GM06990 (cell line): ENCODE results near the gene OR52K1.

Source experiments
- DNase-seq: peaks from one replicate; pipeline ENCODE4 v3.0.0-alpha.2; 2011; ENCODE audit not compliant: insufficient read length; ENCODE audit errors: extremely low read depth
- H3K27me3 ChIP-seq: replicated peaks from 2 replicates; pipeline ENCODE4 v1.6.0; 2011; ENCODE audit warnings: low read length; ENCODE audit not compliant: control insufficient read depth, insufficient read depth
- H3K36me3 ChIP-seq: 2 replicates; pipeline ENCODE4 v1.5.1; 2011; ENCODE audit warnings: low read length; ENCODE audit not compliant: control insufficient read depth, insufficient read depth
- H3K4me3 ChIP-seq: replicated peaks from 2 replicates; pipeline ENCODE4 v1.5.1; 2011; ENCODE audit warnings: low read depth, mild to moderate bottlenecking, control low read depth, low read length
- TF ChIP-seq, protein P1 (sequence below): IDR thresholded peaks from 2 replicates; pipeline ENCODE4 v1.5.1; 2011; ENCODE audit warnings: low read length, control low read depth, mild to moderate bottlenecking, inconsistent platforms; ENCODE audit not compliant: insufficient read depth, poor library complexity, severe bottlenecking

Gene OR52K1

DNA sequence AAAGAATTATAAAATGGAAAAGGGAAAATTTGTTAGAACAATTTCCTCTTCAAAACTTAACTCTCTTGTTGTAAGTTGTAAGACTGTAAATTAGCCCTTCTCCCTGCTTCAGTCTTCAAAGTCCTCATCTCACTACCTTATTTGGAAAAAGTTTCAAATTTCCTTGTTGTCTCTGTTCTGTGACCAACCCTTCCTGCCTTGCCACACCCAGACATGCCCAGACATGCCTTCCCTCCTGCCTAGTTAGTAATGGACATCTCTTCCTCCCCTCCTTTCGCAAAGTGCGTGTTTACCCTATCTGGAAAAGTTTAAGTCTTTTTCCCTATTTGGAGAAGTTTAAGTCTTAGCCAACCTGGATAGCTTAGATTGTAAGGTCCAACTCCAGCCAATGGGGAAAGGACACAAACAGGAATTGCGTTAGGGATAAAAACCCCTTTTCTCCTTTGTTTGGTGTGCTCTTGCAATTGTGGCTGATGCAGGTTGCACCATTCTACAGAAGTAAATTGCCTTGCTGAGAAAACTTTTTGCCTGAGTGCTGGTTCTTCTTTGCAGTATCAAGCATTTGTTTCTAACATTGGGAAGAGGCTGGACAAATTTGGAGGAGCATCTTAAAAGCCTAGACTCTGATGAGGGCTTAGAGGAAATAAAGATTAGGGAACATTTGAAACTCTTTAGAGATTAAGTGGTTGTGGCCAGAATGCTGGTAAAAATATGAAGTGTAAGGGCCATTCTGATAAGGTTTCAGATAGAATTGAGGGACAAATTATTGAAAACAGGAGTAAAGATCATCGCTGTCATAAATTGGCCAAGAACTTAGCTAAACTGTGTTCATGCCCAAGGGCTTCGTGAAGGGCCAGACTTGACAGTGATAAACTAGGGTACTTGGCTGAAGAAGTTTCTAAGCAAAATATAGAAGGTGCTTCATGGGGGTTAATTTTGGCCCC lies 18.0 kb upstream of the OR52K1 start:
- DNase-seq, result no peak
- Histone ChIP-seq H3K27me3 (no peaks in the 10 kb centered on the region), H3K36me3 (no peaks in the 10 kb centered on the region), H3K4me3 (no peak overlapping the region)
- TF ChIP-seq, protein P1, sequence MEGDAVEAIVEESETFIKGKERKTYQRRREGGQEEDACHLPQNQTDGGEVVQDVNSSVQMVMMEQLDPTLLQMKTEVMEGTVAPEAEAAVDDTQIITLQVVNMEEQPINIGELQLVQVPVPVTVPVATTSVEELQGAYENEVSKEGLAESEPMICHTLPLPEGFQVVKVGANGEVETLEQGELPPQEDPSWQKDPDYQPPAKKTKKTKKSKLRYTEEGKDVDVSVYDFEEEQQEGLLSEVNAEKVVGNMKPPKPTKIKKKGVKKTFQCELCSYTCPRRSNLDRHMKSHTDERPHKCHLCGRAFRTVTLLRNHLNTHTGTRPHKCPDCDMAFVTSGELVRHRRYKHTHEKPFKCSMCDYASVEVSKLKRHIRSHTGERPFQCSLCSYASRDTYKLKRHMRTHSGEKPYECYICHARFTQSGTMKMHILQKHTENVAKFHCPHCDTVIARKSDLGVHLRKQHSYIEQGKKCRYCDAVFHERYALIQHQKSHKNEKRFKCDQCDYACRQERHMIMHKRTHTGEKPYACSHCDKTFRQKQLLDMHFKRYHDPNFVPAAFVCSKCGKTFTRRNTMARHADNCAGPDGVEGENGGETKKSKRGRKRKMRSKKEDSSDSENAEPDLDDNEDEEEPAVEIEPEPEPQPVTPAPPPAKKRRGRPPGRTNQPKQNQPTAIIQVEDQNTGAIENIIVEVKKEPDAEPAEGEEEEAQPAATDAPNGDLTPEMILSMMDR, result no peak

DNA sequence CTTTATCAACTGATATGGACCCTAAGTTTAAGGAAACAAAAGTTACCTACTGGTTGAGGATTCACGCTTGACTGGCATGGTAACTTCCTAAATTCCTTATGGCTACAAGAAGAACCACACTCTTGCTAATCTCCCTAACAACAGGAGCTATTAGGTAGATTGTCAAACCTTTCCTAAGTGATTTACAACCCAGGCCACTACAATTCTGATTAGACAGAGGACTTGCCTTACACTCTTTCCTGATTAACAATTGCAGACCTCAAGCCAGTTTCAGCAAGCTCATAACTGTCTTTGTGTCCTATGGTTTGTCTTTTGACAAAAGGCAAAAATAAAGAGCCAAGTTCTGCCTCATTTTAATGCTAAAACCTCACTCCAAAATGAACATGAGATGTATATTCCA lies 17.0 kb upstream of the OR52K1 start:
- no peaks in the 10 kb centered on the region for H3K36me3 ChIP-seq
- DNase-seq, result no peak
- TF ChIP-seq, protein P1, result no peak
- no peak overlapping the region for H3K4me3 ChIP-seq
- H3K27me3 ChIP-seq, result no peaks in the 10 kb centered on the region

DNA sequence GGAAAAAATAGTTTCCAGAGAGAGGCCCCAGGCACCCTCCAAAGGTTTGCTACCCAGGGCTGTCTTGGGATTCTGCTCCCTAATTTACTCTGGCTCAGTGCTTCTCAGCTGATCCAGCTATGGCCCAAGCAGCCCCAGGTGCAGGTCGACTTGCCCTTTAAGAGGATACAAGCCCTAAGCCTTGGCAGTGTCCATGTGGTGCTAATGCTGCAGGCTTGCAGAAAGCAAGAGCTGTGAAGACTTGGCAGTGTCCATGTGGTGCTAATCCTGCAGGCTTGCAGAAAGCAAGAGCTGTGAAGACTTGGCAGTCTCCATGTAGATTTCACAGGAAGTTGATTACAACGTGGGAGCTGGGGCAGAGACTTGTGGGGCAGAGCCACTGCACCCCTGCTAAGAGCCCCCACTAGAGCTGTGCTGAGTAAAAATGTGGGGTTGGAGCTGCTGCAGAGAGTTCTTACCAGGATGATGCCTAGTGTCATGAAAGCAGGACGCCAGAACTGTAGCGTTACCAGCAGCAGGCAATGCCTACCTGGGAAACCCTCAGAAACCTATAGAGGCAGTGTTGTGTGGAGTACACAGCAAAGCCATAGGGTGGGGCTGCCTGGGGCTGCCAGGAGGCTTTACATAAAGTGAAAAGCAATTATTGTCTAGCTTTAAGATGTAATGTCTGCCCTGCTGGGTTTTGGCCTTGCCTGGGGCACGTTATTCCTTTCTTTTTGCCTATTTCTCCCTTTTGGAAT lies 16.1 kb upstream of the OR52K1 start:
- Histone ChIP-seq H3K4me3 (no peak overlapping the region), H3K36me3 (no peaks in the 10 kb centered on the region), H3K27me3 (no peaks in the 10 kb centered on the region)
- DNase-seq, result no peak
- TF ChIP-seq, protein P1, result no peak

DNA sequence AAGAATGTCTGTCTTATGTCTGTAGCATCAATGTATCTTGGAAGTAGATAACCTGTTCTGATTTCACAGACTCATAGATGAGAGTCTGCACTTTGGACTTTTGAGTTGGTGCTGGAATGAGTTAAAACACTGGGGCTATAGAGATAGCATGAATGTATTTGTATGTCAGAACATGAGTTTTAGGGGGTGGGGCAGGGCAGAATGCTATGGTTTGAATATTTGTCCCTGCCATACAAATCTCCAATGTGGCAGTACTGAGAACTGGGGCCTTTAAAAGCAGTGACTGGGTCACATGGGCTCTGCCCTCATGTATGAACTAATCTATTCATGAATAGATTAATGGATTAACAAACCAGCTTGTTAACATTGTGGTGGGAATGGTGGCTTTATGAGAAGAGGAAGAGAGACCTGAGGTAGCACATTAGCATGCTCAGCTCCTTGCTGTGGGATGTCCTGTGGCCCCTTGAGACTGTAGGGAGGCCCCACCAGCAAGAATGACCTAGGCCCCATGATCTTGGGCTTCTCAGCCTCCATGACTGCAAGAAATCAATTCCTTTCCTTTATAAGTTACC lies 15.5 kb upstream of the OR52K1 start:
- DNase-seq, result no peak
- Histone ChIP-seq H3K4me3 (no peak overlapping the region), H3K27me3 (no peaks in the 10 kb centered on the region), H3K36me3 (no peaks in the 10 kb centered on the region)
- TF ChIP-seq, protein P1, result no peak

DNA sequence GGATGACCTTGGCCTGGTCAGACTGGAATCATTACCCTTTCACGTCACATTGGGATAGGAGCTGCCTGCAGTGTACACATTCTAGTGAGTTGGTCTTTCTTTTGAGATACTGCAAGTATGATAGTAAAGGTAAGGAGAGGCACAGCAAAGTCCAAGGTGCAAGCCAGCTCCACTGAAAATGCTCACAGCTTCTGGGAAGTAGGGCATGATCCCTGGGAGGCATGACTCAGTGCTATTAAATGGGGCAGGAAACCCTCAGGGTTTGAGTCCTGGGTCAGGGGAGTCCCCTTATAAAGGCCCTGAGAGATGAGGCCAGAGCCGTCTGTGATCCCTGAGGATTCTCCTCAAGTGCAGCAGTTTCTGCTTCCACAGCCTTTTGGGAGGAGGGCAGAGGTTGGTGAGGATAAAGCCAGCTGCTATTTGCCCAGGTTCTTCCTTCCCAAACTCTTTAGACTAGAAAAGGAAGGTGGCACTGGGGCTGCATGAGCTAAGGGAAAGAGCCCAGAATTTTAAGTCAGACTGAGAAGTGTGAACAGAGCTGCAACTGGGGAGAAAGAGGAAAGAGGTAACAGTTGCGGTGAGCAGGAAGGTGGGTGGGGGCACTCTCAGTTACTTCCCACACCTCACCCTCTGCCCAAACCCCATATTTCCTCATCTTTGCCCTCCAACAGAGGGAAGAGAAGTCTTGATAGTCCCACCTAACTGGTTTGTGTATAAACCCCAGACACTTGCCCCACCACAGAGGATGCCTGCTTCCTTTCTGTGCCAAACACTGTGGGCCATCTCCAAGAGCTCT lies 14.4 kb upstream of the OR52K1 start:
- H3K36me3 ChIP-seq, result no peaks in the 10 kb centered on the region
- TF ChIP-seq, protein P1, result no peak
- no peaks in the 10 kb centered on the region for H3K27me3 ChIP-seq
- no peak overlapping the region for H3K4me3 ChIP-seq
- no peak for DNase-seq
